Measurements from ENCODE around the gene RTKN.
A peak's percentile ranks its signal among the peaks of the same experiment; 100 is the strongest.

DNA sequence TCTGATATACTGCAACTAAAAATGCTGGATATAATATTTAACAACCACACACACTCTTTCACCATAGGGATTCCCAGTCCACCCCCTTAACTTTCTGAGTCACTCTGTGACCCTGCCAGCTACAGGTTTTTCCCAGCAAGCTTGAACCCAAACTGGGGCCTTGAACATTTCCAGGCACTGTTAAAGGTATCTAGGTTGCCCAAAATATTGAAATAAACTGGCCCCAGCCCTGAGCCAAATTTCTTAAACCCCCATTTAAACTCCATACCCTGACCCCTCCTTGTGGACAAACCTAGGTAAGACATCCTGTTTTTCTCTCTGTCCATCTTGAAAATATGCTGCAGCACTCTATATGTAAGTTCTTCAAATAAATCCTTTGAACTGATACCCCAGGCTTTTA is 42.0 kb downstream of the RTKN start:
- peak in 5 of 6 experiments; percentile 9 to 49 (median 31) for TF ChIP-seq CTCF (IDR thresholded peaks at IDR 0.05)
- no peak for TF ChIP-seq POLR2A (IDR thresholded peaks at IDR 0.05)

Measured in upper lobe of left lung (tissue), 4 donors.